K562 (cell line): ENCODE measurements around the gene TMEM147. TPM values are rescaled to one million over a fixed set of nuclear protein-coding genes. Genes with fewer than 3 reads are reported as not detected.

Source experiments
- ATAC-seq: fragments of 200-7000 bp; cut with Tn5 transposase; 3 replicates; pipeline ENCODE4 v1.9.1; 2020; ENCODE audit warnings: moderate library complexity
- BruUV-seq: library from RNA; stranded (reverse); fragments of 400-500 nt; replicated peaks from 2 replicates; lab custom pipeline; 2021; lab: Mats Ljungman, UMichigan
- CTCF ChIA-PET: fragments of 300-600 bp; formaldehyde crosslinking; extraction: SDS; loops from one replicate; lab custom pipeline; 2021; ENCODE audit warnings: low intra/inter-chr PET ratio; lab: Yijun Ruan, JAX
- POLR2A ChIA-PET: fragments of 300-600, 350-650 bp; sonication (Branson Sonifier 250); formaldehyde crosslinking; extraction: SDS; loops from one replicate; lab custom pipeline; 2021; ENCODE audit warnings: antibody characterized with exemption, inconsistent platforms; lab: Yijun Ruan, JAX
- DNase-seq, 4 experiments: peaks; one replicate each; pipeline versions ENCODE4 v3.0.0 to v3.0.0-alpha.2; 2011 to 2018; ENCODE audit warnings: low spot score in 3 of 4, mixed read lengths in 3 of 4; ENCODE audit errors: extremely low read depth in 1 of 4
- FAIRE-seq: peaks from 2 replicates; lab custom pipeline; 2011; peaks lifted over from hg19 to GRCh38; lab: Jason Lieb, UNC
- H2AFZ ChIP-seq: 2 replicates; pipeline ENCODE4 v1.6.0; 2011; ENCODE audit warnings: low read depth, low read length, control low read depth, inconsistent platforms
- H3K27ac ChIP-seq: fragments of 200-600 bp; 3 replicates; pipeline ENCODE4 v1.8.0; 2011; ENCODE audit warnings: low read depth, mild to moderate bottlenecking, control low read depth, inconsistent platforms, low read length, moderate library complexity, mixed read lengths; ENCODE audit errors: extremely low read depth
- H3K27me3 ChIP-seq, 2 experiments: fragments of 300-600 bp in 1 of 2; 2 replicates in 1 of 2; 3 replicates in 1 of 2; pipeline versions ENCODE4 v1.6.0 to v1.8.0; 2011; ENCODE audit warnings: inconsistent platforms in 2 of 2, low read length in 2 of 2, mild to moderate bottlenecking in 1 of 2, mixed read lengths in 1 of 2, moderate library complexity in 1 of 2; ENCODE audit not compliant: control insufficient read depth in 2 of 2, insufficient read depth in 2 of 2
- H3K36me3 ChIP-seq: fragments of 300-600 bp; 3 replicates; pipeline ENCODE4 v1.8.0; 2011; ENCODE audit warnings: mild to moderate bottlenecking, low read length, inconsistent platforms; ENCODE audit not compliant: control insufficient read depth, insufficient read depth
- H3K4me1 ChIP-seq, 2 experiments: fragments of 200-600 bp in 1 of 2; replicated peaks in 1 of 2; 2 replicates in 1 of 2; 3 replicates in 1 of 2; pipeline versions ENCODE4 v1.5.1 to v1.8.0; 2011; ENCODE audit warnings: inconsistent platforms in 2 of 2, low read length in 2 of 2, mild to moderate bottlenecking in 1 of 2, mixed read lengths in 1 of 2, moderate library complexity in 1 of 2; ENCODE audit not compliant: control insufficient read depth in 2 of 2, insufficient read depth in 2 of 2
- H3K4me2 ChIP-seq: 2 replicates; pipeline ENCODE4 v1.6.1; 2011; ENCODE audit warnings: low read length, control low read depth, inconsistent platforms, mixed read lengths; ENCODE audit not compliant: insufficient read depth
- H3K4me3 ChIP-seq: fragments of 200-600 bp; sonication (generic), shearing (Covaris generic); 2 replicates; pipeline ENCODE4 v1.5.1; 2016; ENCODE audit warnings: control low read depth, inconsistent platforms
- H3K79me2 ChIP-seq: fragments of 200-600 bp; 3 replicates; pipeline ENCODE4 v1.8.0; 2011; ENCODE audit warnings: low read length, inconsistent platforms; ENCODE audit not compliant: control insufficient read depth, insufficient read depth
- H3K9ac ChIP-seq, 2 experiments: 2 replicates each; pipeline versions ENCODE4 v1.6.0 to v1.6.1; 2011; ENCODE audit warnings: low read depth in 2 of 2, low read length in 2 of 2, control low read depth in 1 of 2, inconsistent platforms in 1 of 2, mild to moderate bottlenecking in 1 of 2, mixed read lengths in 1 of 2; ENCODE audit not compliant: insufficient read depth in 1 of 2
- H3K9me1 ChIP-seq: one replicate; pipeline ENCODE4 v1.6.0; 2011; ENCODE audit warnings: inconsistent platforms, mild to moderate bottlenecking, low read length, moderate library complexity; ENCODE audit not compliant: control insufficient read depth, insufficient read depth
- H3K9me3 ChIP-seq: replicated peaks from 2 replicates; pipeline ENCODE4 v1.5.1; 2011; ENCODE audit warnings: low read depth, low read length, inconsistent platforms; ENCODE audit not compliant: control insufficient read depth, insufficient read depth
- H4K20me1 ChIP-seq: replicated peaks from 2 replicates; pipeline ENCODE4 v1.6.1; 2011; ENCODE audit warnings: low read length, inconsistent platforms, mixed read lengths; ENCODE audit not compliant: control insufficient read depth, insufficient read depth
- ARHGAP35 ChIP-seq: fragments of 450-650 bp; IDR thresholded peaks from 2 replicates; pipeline ENCODE4 v1.6.1; 2018; ENCODE audit not compliant: partially characterized antibody
- E2F8 ChIP-seq: fragments of 450-650 bp; IDR thresholded peaks from 2 replicates; pipeline ENCODE4 v1.7.1; 2018; ENCODE audit warnings: mild to moderate bottlenecking, low read depth; ENCODE audit not compliant: partially characterized antibody
- NR2F6 ChIP-seq: fragments of 450-650 bp; formaldehyde crosslinking; IDR thresholded peaks from 2 replicates; pipeline ENCODE4 v1.4.0; 2020; ENCODE audit warnings: mild to moderate bottlenecking
- NRF1 ChIP-seq, 2 experiments: fragments of 450-650 bp; IDR thresholded peaks in 1 of 2; conservative IDR thresholded peaks in 1 of 2; 2 replicates each; pipeline ENCODE4 v1.6.1; 2014; ENCODE audit warnings: mild to moderate bottlenecking in 2 of 2
- POLR3G ChIP-seq: IDR thresholded peaks from 2 replicates; pipeline ENCODE4 v1.6.1; 2011; ENCODE audit not compliant: insufficient read length, insufficient replicate concordance; ENCODE audit errors: extremely low read depth
- PRDM10 ChIP-seq: fragments of 450-650 bp; IDR thresholded peaks from 2 replicates; pipeline ENCODE4 v1.6.1; 2018; ENCODE audit not compliant: partially characterized antibody
- PREB ChIP-seq: sonication (generic); formaldehyde crosslinking; IDR thresholded peaks from 2 replicates; pipeline ENCODE4 v1.8.1; 2023; ENCODE audit warnings: mild to moderate bottlenecking, missing genetic modification reagents
- RNF2 ChIP-seq: sonication (generic); IDR thresholded peaks from 2 replicates; pipeline ENCODE4 v1.6.1; 2016
- SIX5 ChIP-seq, 2 experiments: IDR thresholded peaks; 2 replicates each; pipeline ENCODE4 v1.6.1; 2011; ENCODE audit warnings: low read length in 2 of 2, borderline replicate concordance in 1 of 2, low read depth in 1 of 2, mild to moderate bottlenecking in 1 of 2, moderate library complexity in 1 of 2; ENCODE audit not compliant: insufficient read depth in 1 of 2
- SNIP1 ChIP-seq: fragments of 450-650 bp; IDR thresholded peaks from 2 replicates; pipeline ENCODE4 v1.7.1; 2017; ENCODE audit warnings: low read depth, mild to moderate bottlenecking
- SREBF1 ChIP-seq: fragments of 150-350 bp; IDR thresholded peaks from 2 replicates; pipeline ENCODE4 v1.6.1; 2014; ENCODE audit warnings: antibody characterized with exemption, low read depth, low read length, borderline replicate concordance
- STAT5B ChIP-seq: fragments of 250-450 bp; sonication (Bioruptor Pico); IDR thresholded peaks from 2 replicates; pipeline ENCODE4 v1.8.0; 2021; ENCODE audit warnings: mild to moderate bottlenecking, inconsistent platforms
- ZNF584 ChIP-seq: fragments of 200-800 bp; sonication (Bioruptor generic); IDR thresholded peaks from 2 replicates; pipeline ENCODE4 v1.6.1; 2016; ENCODE audit warnings: low read depth, mild to moderate bottlenecking, missing genetic modification characterization, missing compliant biosample characterization
- WGBS: fragments of 100-300 bp; shearing (Covaris generic); methylation state at CpG from one replicate; pipeline ENCODE4 v1.1.6; 2016; ENCODE audit warnings: low coverage, mixed read lengths; ENCODE audit not compliant: insufficient coverage; ENCODE audit errors: missing lambda C conversion rate; 5-methylcytosine and 5-hydroxymethylcytosine counted together
- in situ Hi-C: fragments of 300-500 bp; cut with MboI; formaldehyde crosslinking; loops from 4 replicates; pipeline ENCODE4 v1.15.0; 2018; ENCODE audit warnings: inconsistent platforms, mixed read lengths
- intact Hi-C: fragments of 100-400 bp; cut with micrococcal nuclease; formaldehyde crosslinking; loops from 2 replicates; pipeline ENCODE4 v1.14.2; 2022
- polyA plus RNA-seq, 8 experiments: library from polyadenylated mRNA; depleted of rRNA in 4 of 8; stranded (reverse) in 5 of 8; unstranded in 3 of 8; fragments of >200 nt; fragmentation: Nextera tagmentation in 2 of 8; fragmentation: Illumina TruSeq in 1 of 8; extraction: Ambion mirVana in 2 of 8; extraction: Trizol in 1 of 8; gene quantifications; 2 replicates each; pipeline versions ENCODE4 v1.2.1 to v1.2.3, GENCODE V29; 2011 to 2014; ENCODE audit warnings: inconsistent platforms in 1 of 8, missing spikeins in 1 of 8
- total RNA-seq, 7 experiments: library from RNA; depleted of rRNA in 6 of 7; stranded (reverse); fragments of >200 nt in 6 of 7; fragmentation: Illumina TruSeq in 2 of 7; extraction: Trizol in 2 of 7; gene quantifications; 2 replicates each; pipeline versions ENCODE4 v1.2.1 to v1.2.3, GENCODE V29; 2011 to 2021; ENCODE audit warnings: low replicate concordance in 1 of 7

TMEM147 gene
- total and polyA plus RNA-seq, 9 of the 15 experiments (the other 6 are each of a cell fraction or from before 2014, with no cell fraction given): 73.8 to 194 (median 142) TPM

GRCh38 chr19:35521124-35521743 lies 24.2 kb upstream of the TMEM147 start:
- no peak overlapping the region for H3K4me3 ChIP-seq
- H3K79me2 ChIP-seq: no peaks in the 10 kb centered on the region
- no peak overlapping the region for H2AFZ ChIP-seq
- H3K9ac ChIP-seq: no peak overlapping the region
- intact Hi-C loops (no loop called here), in situ Hi-C loops (no loop called here)
- BruUV-seq: no TSS peak
- no peak overlapping the region for H3K27ac ChIP-seq
- WGBS: 8% methylated on average over 16 of the region's 16 CpGs
- DNase-seq: no peak
- ChIA-PET POLR2A (no interaction called here), CTCF (no interaction called here)
- H3K4me2 ChIP-seq: no peak overlapping the region
- H3K36me3 ChIP-seq: no peaks in the 10 kb centered on the region
- H3K9me3 ChIP-seq: no peaks in the 10 kb centered on the region
- ATAC-seq: no peak
- peaks cover 4% of the 10 kb centered on the region; the same call in 1 of the 2 replicates for H4K20me1 ChIP-seq
- no peaks in the 10 kb centered on the region for H3K9me1 ChIP-seq
- no peak for FAIRE-seq
- no peaks in the 10 kb centered on the region for H3K4me1 ChIP-seq
- peaks cover 30 to 69% of the 10 kb centered on the region in 2 experiments for H3K27me3 ChIP-seq
- TF ChIP-seq NR2F6: no peak
- no peak for TF ChIP-seq SNIP1
- no peak for TF ChIP-seq ZNF584
- TF ChIP-seq SIX5 (IDR thresholded peaks at IDR 0.05; ENCODE audit: borderline replicate concordance in 1 of 2, insufficient read depth in 1 of 2, low read depth in 1 of 2, low read length in 2 of 2): no peak
- TF ChIP-seq PRDM10: no peak
- TF ChIP-seq POLR3G: no peak
- TF ChIP-seq NRF1 (conservative IDR thresholded peaks at IDR 0.05 in 1 of 2, IDR thresholded peaks at IDR 0.05 in 1 of 2): no peak
- no peak for TF ChIP-seq E2F8
- TF ChIP-seq SREBF1: no peak
- no peak for TF ChIP-seq ARHGAP35
- no peak for TF ChIP-seq STAT5B
- TF ChIP-seq PREB (CRISPR knock-in tag): no peak
- TF ChIP-seq RNF2: no peak
